ENCODE results near the gene CEP112.
"Not testable (repeated sequence)": the region's sequence is repeated elsewhere in the genome, so short reads cannot be mapped to it uniquely, and the experiment has no call there.

CEP112 gene

GRCh38 chr17:65830356-65830755 is 361.6 kb downstream of the CEP112 start:
- DNase-seq (ENCODE audit: low read depth in 2 of 2): no peak

- not testable (repeated sequence) for DNase-seq (ENCODE audit: low read depth in 2 of 2)
Measured at GRCh38 chr17:65826577-65826976, 365.4 kb downstream of the CEP112 start.

GRCh38 chr17:65824901-65825300 is 367.0 kb downstream of the CEP112 start:
- DNase-seq (ENCODE audit: low read depth in 2 of 2): no peak

DNA sequence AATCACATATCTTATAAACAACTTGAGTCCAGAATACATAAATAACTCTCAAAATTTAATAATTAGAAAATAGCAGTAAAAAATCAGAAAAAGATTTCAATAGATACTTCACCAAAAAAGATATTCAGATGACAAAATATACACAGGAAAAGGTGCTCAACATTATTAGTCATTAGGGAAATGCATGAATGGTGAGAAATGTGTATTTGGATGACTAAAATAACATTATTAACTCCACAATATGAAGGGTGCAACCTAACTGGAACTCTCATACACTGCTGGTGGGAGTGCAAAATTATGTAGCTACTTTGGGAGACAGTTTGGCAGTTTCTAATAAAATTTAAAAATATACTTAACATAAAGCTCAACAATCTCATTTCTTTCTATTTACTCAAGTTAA is 368.2 kb downstream of the CEP112 start:
- no peak for DNase-seq (ENCODE audit: low read depth in 2 of 2)

DNA sequence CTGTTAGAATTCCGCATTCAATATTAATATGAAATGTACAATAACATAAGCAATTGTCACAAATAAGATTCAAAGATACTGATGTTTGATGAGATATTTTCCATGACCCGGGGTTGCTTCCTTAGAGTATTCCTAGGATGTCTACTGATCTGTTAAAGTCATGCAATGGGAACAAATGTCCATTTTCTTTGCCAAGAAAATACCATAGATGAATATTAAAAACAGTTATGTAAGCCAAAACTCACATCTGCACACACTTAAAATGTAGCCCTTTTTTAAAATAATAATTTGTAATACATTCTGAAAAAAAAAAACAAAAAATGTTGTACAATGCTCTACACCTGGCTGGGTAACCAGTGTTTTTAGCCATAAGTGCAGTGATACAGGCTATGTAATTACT is 371.1 kb downstream of the CEP112 start:
- DNase-seq (ENCODE audit: low read depth in 2 of 2): no peak

DNA sequence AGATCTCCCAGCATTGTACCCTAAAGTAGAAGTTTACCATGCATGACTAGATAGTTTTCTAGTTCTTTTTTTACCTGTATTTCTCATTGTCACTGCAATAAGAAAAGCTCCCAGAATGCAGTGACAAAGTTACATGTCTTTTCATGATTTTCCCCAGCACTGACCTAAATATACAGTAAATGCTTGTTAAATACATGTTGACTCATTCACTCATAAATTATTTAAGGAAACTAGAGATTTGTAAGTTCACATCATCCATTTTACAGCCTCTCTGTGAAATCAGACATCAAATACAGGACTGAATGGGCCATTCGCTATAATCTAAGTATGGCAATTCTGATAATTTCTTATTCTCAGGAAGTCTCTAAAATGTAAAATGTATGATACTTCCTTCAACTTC is 371.6 kb downstream of the CEP112 start:
- DNase-seq (ENCODE audit: low read depth in 2 of 2): no peak

- DNase-seq (ENCODE audit: low read depth in 2 of 2): no peak
Measured at GRCh38 chr17:65819810-65820209, 372.1 kb downstream of the CEP112 start.

DNA sequence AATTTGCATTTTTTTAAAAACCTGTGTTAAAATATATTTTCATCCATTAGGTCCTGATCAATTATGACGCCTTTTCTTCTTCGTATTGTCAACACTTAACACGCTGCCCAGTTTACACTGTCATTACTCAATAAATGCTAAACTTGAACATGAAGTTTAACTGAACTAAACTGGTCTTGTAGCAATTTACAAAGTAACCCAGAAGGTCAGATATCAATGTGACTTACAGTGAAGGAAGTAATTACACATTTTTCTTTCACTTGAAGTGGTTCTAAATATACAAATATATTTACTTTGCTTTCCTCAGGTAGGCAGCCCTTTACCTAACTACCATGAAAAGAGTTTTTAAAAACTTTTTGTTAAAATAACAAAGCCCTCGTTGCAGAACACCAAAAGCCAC is 374.0 kb downstream of the CEP112 start:
- DNase-seq (ENCODE audit: low read depth in 2 of 2): no peak

DNA sequence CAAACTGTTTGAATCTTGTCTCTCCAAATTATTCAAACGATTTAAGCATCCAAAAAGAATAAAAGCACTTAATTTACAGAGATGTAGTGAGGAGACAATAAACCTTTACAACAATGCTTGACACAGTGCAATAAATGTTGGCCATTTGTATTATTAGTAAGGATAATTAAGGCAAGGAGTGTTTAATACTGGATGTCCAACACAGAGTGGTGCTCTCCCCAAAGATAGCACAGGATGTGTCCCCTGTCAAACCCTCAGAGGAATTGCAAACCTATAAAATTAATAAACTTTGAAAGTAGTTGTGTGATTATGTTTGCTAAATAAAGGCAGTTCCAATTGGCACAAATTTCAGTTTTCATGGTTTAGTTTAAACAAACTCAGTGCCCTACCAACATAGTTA is 377.5 kb downstream of the CEP112 start:
- no peak for DNase-seq (ENCODE audit: low read depth in 2 of 2)

DNA sequence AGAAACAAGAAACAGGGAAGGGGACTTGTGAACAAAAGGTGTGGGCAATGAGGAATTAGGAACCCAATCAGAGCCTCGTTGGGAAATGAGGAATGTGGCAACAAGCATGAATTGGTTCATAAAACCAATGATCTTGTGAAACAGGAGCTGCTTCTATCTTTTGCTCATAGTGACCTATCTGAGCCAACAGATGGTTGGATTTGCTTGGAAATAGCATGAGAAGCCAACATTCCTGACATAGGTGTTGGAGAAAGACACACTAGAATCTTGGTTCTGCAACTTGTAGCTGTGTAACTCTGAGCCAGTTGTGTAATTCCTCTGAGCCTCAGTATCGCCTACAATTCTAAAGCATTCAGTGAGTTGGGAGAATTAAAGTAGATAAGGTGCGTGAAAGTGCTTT is 378.6 kb downstream of the CEP112 start:
- DNase-seq (ENCODE audit: low read depth in 2 of 2): no peak

DNA sequence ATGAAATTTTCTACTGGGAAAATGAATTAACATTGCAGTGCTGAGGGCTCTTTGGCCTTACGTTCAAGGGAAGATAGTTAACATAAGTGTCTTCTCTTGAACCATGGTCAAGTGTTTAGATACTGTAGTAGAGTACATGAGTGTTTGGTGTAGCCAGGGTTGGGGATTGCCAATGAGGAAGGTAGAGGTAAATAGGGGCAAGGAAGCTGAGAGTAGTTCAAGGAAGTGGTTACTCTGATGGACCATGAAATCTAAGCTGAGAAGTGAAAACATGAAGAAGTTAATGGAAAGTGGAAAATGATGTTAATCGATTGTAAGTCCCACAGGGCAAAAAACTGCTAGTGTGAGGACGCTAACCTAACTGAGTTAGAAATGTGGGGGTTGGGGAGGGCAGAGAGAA is 380.9 kb downstream of the CEP112 start:
- DNase-seq (ENCODE audit: low read depth in 2 of 2): no peak

GRCh38 chr17:65809366-65809765 is 382.6 kb downstream of the CEP112 start:
- no peak for DNase-seq (ENCODE audit: low read depth in 2 of 2)

- DNase-seq (ENCODE audit: low read depth in 2 of 2): not testable (repeated sequence)
Measured at GRCh38 chr17:65808566-65808965, 383.4 kb downstream of the CEP112 start.

DNA sequence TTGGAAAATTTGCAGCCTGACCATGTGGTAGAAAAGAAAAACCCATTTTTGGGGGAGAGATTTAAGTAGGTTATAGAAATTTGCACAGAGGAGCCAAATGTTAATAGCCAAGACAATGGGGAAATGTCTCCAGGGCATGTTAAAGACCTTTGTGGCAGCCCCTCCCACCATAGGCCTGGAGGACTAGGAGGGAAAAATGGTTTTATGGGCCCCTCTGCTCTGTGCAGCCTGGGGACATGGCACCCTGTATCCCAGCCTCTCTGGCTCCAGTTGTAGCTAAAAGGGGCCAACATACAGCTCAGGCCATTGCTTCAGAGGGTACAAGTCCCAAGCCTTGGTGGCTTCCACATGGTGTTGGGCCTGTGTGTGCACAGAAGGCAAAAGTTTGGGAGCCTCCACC is 384.6 kb downstream of the CEP112 start:
- DNase-seq (ENCODE audit: low read depth in 2 of 2): no peak

DNA sequence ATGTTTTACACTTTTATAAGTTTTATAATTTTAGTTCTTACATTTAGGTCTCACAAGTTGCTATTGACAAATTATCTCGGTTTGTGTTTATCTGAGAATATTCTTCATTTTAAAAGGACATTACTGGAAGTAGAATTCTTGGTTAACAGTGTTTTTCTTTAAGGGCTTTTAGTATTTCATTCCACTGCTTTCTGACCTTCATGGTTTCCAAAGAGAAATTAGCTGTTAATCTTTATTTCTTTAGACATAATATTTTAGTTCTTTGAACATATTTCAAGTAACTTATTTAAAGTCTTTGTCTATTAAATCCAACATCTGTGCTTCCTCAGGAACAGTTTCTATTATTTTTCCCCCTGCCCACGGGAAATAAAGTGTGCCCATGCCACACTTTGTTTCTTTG is 390.4 kb downstream of the CEP112 start:
- no peak for DNase-seq (ENCODE audit: low read depth in 2 of 2)

- DNase-seq (ENCODE audit: low read depth in 2 of 2): no peak
Measured at GRCh38 chr17:65800655-65801054, 391.3 kb downstream of the CEP112 start.

GRCh38 chr17:65799869-65800268 is 392.1 kb downstream of the CEP112 start:
- DNase-seq (ENCODE audit: low read depth in 2 of 2): no peak

GRCh38 chr17:65799454-65799853 is 392.5 kb downstream of the CEP112 start:
- DNase-seq (ENCODE audit: low read depth in 2 of 2): peak in 1 of 2 donors; percentile 19

DNA sequence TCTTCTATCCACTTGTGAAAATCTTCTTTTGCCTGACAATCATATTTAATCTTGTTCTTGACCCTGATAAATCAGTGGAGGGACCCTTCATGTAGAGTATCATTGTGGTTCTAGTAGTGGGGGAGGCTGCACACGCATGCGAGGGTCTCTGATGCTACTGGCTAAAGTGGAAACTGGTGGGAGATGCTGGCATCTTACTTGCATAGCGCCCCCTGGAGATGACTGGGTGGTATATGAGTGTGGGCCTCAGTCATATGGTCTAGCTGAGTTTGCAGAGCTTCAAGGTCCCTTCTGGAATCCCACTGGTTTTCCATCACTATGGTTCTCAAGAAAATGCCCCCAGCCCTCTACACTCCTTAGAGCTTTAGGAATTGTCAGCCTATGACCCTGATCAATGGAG is 394.1 kb downstream of the CEP112 start:
- no peak for DNase-seq (ENCODE audit: low read depth in 2 of 2)

GRCh38 chr17:65797101-65797500 is 394.8 kb downstream of the CEP112 start:
- DNase-seq (ENCODE audit: low read depth in 2 of 2): no peak

DNA sequence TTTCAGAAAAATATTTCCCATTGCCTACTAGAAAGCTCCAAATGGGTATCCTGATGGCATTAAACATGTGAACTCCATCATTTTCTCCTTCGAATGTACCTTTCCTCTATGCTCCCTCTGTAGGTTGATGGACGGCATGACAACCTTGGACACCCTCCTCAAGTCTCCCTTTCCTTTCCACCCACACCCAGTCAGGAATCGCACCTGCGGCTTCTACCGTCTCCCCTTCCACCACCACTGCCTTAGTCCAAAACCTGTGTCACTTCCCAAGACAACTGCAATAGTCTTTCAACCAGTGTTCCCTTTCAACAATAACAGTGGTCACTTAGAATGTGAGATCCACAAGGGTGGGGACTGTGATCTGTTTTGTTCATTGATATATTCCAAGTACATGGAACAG is 397.4 kb downstream of the CEP112 start:
- no peak for DNase-seq (ENCODE audit: low read depth in 2 of 2)

DNA sequence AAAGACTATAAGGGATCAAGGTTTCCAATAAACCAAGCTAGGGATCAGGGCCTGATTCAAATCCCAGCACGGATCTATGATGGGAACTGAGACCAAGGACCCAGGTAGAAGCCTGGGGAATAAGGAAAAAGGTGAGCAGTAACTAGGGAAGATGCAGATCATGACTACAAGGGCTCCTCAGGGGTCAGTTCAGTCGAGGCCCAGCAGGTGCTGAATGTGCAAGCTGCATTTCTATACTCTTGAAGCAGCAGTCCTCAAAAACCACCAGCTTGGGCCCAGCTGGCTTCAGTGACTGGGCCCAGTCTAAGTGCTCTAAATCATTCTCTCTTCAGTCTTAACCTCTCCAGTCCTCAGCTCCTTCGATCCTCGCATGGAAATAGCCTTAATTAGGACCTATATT is 401.7 kb downstream of the CEP112 start:
- no peak for DNase-seq (ENCODE audit: low read depth in 2 of 2)

GRCh38 chr17:65787503-65787902 is 404.4 kb downstream of the CEP112 start:
- DNase-seq (ENCODE audit: low read depth in 2 of 2): no peak

- no peak for DNase-seq (ENCODE audit: low read depth in 2 of 2)
Measured at GRCh38 chr17:65786479-65786878, 405.5 kb downstream of the CEP112 start.

DNA sequence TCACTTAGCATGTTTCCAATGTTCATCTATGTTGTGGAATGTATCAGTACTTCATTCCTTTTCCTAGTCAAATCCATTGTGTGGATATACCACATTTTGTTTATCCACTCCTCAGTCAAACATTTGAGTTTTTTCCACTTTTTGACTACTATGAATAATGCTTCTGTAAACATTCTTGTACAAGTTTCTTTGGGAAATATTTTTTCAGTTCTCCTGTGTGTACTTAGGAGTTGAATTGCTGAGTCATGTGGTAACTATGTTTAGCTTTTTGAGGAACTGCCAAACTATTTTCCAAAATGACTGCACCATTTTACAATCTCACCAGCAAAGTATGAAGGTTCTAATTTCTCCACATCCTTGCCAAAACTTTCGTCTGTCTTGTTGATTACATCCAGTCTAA is 406.8 kb downstream of the CEP112 start:
- no peak for DNase-seq (ENCODE audit: low read depth in 2 of 2)
